ENCODE data around the gene IFIT2.

Gene IFIT2

GRCh38 chr10:89306434-89307268 lies 4.8 kb downstream of the IFIT2 start:
- DNase-seq (ENCODE audit: low read depth), result no peak
- TF ChIP-seq, protein P1, sequence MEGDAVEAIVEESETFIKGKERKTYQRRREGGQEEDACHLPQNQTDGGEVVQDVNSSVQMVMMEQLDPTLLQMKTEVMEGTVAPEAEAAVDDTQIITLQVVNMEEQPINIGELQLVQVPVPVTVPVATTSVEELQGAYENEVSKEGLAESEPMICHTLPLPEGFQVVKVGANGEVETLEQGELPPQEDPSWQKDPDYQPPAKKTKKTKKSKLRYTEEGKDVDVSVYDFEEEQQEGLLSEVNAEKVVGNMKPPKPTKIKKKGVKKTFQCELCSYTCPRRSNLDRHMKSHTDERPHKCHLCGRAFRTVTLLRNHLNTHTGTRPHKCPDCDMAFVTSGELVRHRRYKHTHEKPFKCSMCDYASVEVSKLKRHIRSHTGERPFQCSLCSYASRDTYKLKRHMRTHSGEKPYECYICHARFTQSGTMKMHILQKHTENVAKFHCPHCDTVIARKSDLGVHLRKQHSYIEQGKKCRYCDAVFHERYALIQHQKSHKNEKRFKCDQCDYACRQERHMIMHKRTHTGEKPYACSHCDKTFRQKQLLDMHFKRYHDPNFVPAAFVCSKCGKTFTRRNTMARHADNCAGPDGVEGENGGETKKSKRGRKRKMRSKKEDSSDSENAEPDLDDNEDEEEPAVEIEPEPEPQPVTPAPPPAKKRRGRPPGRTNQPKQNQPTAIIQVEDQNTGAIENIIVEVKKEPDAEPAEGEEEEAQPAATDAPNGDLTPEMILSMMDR (IDR thresholded peaks at IDR 0.05; ENCODE audit: insufficient read depth, low read depth, low read length, missing control alignments), result no peak
- no peak overlapping the region for H3K4me3 ChIP-seq (ENCODE audit: low read length)

DNA sequence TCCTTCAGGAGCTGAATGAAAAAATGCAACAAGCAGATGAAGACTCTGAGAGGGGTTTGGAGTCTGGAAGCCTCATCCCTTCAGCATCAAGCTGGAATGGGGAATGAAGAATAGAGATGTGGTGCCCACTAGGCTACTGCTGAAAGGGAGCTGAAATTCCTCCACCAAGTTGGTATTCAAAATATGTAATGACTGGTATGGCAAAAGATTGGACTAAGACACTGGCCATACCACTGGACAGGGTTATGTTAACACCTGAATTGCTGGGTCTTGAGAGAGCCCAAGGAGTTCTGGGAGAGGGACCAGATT lies 5.4 kb downstream of the IFIT2 start:
- DNase-seq (ENCODE audit: low read depth), result no peak
- no peak overlapping the region for H3K4me3 ChIP-seq (ENCODE audit: low read length)
- TF ChIP-seq, protein P1 (IDR thresholded peaks at IDR 0.05; ENCODE audit: insufficient read depth, low read depth, low read length, missing control alignments), result no peak

GRCh38 chr10:89308266-89308665 lies 6.4 kb downstream of the IFIT2 start:
- TF ChIP-seq, protein P1 (IDR thresholded peaks at IDR 0.05; ENCODE audit: insufficient read depth, low read depth, low read length, missing control alignments), result no peak
- no peak for DNase-seq (ENCODE audit: low read depth)
- H3K4me3 ChIP-seq (ENCODE audit: low read length), result no peak overlapping the region

DNA sequence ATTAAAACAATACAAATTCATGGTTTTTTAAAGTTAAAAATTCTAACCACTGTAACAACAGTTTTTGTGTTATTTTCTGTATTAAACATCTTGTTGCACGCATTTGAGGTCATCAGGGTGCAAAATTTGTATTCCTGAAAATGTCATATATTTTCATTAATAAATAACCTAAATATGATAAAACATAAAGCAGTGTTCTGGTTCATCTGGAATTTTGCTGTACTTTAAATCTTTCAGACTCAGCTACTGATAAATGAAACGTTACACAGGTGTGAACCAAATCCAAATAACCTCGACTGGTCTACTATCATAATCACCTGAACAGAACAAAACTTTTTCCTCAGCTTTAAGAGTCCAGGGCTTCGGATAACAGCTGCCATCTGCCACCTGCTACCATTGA lies 6.9 kb downstream of the IFIT2 start:
- TF ChIP-seq, protein P1 (IDR thresholded peaks at IDR 0.05; ENCODE audit: insufficient read depth, low read depth, low read length, missing control alignments), result no peak
- no peak for DNase-seq (ENCODE audit: low read depth)
- no peak overlapping the region for H3K4me3 ChIP-seq (ENCODE audit: low read length)

DNA sequence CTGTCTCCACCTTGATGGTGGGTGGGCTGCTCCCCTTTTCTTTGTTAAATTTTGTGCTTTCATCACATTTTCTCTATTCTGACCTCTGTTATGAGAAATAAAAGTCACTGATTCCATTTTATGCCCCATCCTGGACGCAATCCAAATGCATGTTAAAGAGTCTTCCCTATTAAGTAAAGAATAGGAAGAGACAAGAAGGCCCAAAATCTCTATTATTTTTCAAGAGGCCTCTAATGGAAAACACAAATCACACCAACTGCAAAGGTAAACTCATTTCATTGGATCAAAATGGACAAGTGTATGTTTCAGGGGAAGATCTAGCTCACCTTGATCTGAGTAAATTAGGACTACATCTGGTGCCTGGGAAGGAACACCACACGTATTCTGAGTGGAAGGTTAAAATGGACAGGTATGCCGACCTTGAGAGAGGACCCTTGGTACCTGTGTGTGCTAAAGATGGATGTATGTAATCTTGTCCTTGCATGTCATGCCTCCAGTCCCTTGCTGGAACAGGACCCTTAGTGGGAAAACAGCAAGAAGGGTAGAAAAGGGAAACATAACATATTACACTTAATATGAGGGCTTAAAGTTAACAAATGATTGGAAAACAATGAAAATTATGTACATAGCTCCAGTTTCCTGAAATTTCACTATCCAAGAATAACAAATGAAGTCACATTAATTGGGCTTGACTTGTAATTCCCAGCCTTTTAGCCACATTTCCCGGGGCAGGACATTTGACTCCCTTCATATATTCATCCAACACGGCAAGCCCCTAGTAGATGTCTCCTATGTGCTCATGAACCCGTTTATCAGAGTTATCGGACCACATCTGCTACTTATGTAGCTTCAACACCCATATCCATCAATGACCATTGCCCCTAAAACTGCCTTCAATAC lies 7.6 kb downstream of the IFIT2 start:
- H3K4me3 ChIP-seq (ENCODE audit: low read length), result no peak overlapping the region
- TF ChIP-seq, protein P1 (IDR thresholded peaks at IDR 0.05; ENCODE audit: insufficient read depth, low read depth, low read length, missing control alignments), result no peak
- DNase-seq (ENCODE audit: low read depth), result no peak

DNA sequence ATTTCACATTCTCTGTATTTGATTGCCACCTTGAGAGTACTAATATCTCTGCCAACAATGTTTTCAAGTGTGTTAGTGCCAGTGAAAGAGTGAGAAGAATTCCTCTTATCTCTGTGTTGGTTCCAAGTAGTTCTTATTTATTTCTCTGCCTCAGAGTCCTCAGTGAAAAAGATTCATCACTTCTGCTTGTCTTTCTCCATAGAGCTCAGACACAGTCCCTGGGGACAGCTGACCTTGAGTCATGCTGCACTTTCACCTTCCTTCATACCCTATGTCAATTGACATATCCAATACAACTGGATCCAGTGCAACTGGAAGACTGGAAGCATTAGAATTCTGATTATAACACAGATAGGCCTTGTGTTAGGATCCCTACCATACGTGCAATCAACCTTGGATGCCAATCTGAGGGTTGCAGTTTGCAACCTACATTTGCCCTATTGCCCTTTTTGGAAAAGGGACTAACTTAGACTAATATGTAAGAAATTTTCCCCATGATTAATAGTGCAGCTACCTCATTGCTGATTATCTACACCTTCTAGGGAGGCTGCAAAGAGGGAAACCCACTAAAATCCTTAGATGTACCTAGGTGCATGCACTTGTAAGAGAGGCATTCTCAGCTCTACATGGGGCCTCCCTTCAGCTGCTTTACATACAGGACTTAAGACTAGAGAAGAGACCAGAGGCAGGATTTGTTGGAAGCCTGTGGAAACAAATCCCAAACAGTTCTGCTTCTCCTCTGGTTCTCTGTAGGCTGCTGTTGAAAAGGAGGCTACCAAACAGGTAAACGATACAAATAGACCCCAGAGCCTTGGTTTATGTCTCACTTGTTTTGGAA lies 8.4 kb downstream of the IFIT2 start:
- TF ChIP-seq, protein P1 (IDR thresholded peaks at IDR 0.05; ENCODE audit: insufficient read depth, low read depth, low read length, missing control alignments), result no peak
- no peak for DNase-seq (ENCODE audit: low read depth)
- no peak overlapping the region for H3K4me3 ChIP-seq (ENCODE audit: low read length)
